GM18907 (cell line): ENCODE measurements around the gene CCNQ.

Experiments used
- ATAC-seq: cut with Tn5 transposase; IDR thresholded peaks from one replicate; pipeline ENCODE4 v1.9.1; 2021; ENCODE audit warnings: mild to moderate bottlenecking, moderate library complexity; ENCODE audit not compliant: unreplicated experiment

Gene CCNQ

GRCh38 chrX:153578200-153578835 is 20.6 kb downstream of the CCNQ start:
- no peak for ATAC-seq

GRCh38 chrX:153576961-153577360 is 22.0 kb downstream of the CCNQ start:
- no peak for ATAC-seq

- ATAC-seq = no peak
Measured at GRCh38 chrX:153576239-153576870, 22.6 kb downstream of the CCNQ start.

GRCh38 chrX:153573984-153574383 is 25.0 kb downstream of the CCNQ start:
- no peak for ATAC-seq

- no peak for ATAC-seq
Measured at GRCh38 chrX:153572601-153573000, 26.3 kb downstream of the CCNQ start.

- no peak for ATAC-seq
Measured at GRCh38 chrX:153571534-153571908, 27.4 kb downstream of the CCNQ start.

GRCh38 chrX:153569475-153569874 is 29.5 kb downstream of the CCNQ start:
- no peak for ATAC-seq

GRCh38 chrX:153568451-153569011 is 30.4 kb downstream of the CCNQ start:
- ATAC-seq = no peak

- ATAC-seq = no peak
Measured at GRCh38 chrX:153565996-153566580, 32.9 kb downstream of the CCNQ start.

GRCh38 chrX:153564047-153564606 is 34.8 kb downstream of the CCNQ start:
- ATAC-seq = no peak

- ATAC-seq = no peak
Measured at GRCh38 chrX:153562546-153562945, 36.4 kb downstream of the CCNQ start.

GRCh38 chrX:153561337-153561736 is 37.6 kb downstream of the CCNQ start:
- ATAC-seq = no peak

- ATAC-seq = no peak
Measured at GRCh38 chrX:153560466-153560865, 38.5 kb downstream of the CCNQ start.

GRCh38 chrX:153560000-153560399 is 38.9 kb downstream of the CCNQ start:
- no peak for ATAC-seq

GRCh38 chrX:153557618-153558355 is 41.2 kb downstream of the CCNQ start:
- ATAC-seq = no peak

- ATAC-seq = no peak
Measured at GRCh38 chrX:153556767-153557166, 42.2 kb downstream of the CCNQ start.

GRCh38 chrX:153554519-153555167 is 44.3 kb downstream of the CCNQ start:
- ATAC-seq = no peak

GRCh38 chrX:153551135-153551534 is 47.8 kb downstream of the CCNQ start:
- ATAC-seq = no peak

GRCh38 chrX:153549807-153550206 is 49.1 kb downstream of the CCNQ start:
- ATAC-seq = no peak

- ATAC-seq = no peak
Measured at GRCh38 chrX:153549231-153549630, 49.7 kb downstream of the CCNQ start.

GRCh38 chrX:153547195-153547594 is 51.7 kb downstream of the CCNQ start:
- ATAC-seq = no peak
